ENCODE data around the gene ZNF264.
A peak's percentile ranks its signal among the peaks of the same experiment; 100 is the strongest.
"Not testable (repeated sequence)": the region's sequence is repeated elsewhere in the genome, so short reads cannot be mapped to it uniquely, and the experiment has no call there.

ZNF264 gene

GRCh38 chr19:57191141-57192076 is at the start of gene ZNF264:
Gene ZNF264 (plus strand): TSS chr19:57191500. CDS start chr19:57191914, 414 bp downstream.
- DNase-seq (ENCODE audit: low spot score) = peak; percentile 52
- FAIRE-seq = no peak

- FAIRE-seq (no peak), DNase-seq (ENCODE audit: low spot score) (no peak)
Measured at GRCh38 chr19:57141699-57142098, 49.6 kb upstream of the ZNF264 start.

GRCh38 chr19:57152921-57153320 is 38.4 kb upstream of the ZNF264 start:
- no peak for DNase-seq (ENCODE audit: low spot score)
- no peak for FAIRE-seq

- FAIRE-seq (no peak), DNase-seq (ENCODE audit: low spot score) (no peak)
Measured at GRCh38 chr19:57161985-57162539, 29.2 kb upstream of the ZNF264 start.

- FAIRE-seq (no peak), DNase-seq (ENCODE audit: low spot score) (no peak)
Measured at GRCh38 chr19:57165846-57166245, 25.5 kb upstream of the ZNF264 start.

GRCh38 chr19:57167385-57167784 is 23.9 kb upstream of the ZNF264 start, which contains the start of gene DUXA:
Gene DUXA (minus strand): TSS chr19:57167485. CDS start chr19:57167443, 42 bp downstream.
- no peak for FAIRE-seq
- DNase-seq (ENCODE audit: low spot score) = no peak

GRCh38 chr19:57171551-57172081 is 19.7 kb upstream of the ZNF264 start:
- FAIRE-seq (no peak), DNase-seq (ENCODE audit: low spot score) (no peak)

GRCh38 chr19:57190301-57190700 is 999 bp upstream of the ZNF264 start:
- no peak for DNase-seq (ENCODE audit: low spot score)
- no peak for FAIRE-seq

- no peak for FAIRE-seq
- DNase-seq (ENCODE audit: low spot score) = no peak
Measured at GRCh38 chr19:57192077-57192420, 749 bp downstream of the ZNF264 start.

- FAIRE-seq = no peak
Measured at GRCh38 chr19:57192993-57193392, 1.7 kb downstream of the ZNF264 start.

GRCh38 chr19:57197874-57198273 is 6.6 kb downstream of the ZNF264 start:
- FAIRE-seq = not testable (repeated sequence)

More at GRCh38 chr19:57192993-57193392, 1.7 kb downstream of the ZNF264 start:
- no peak for DNase-seq (ENCODE audit: low spot score)

GRCh38 chr19:57202160-57202559 is 10.9 kb downstream of the ZNF264 start:
- DNase-seq (ENCODE audit: low spot score) = no peak
- no peak for FAIRE-seq

More at GRCh38 chr19:57197874-57198273, 6.6 kb downstream of the ZNF264 start:
- not testable (repeated sequence) for DNase-seq (ENCODE audit: low spot score)

GRCh38 chr19:57210381-57210780 is 19.1 kb downstream of the ZNF264 start:
- no peak for FAIRE-seq
- DNase-seq (ENCODE audit: low spot score) = no peak

- FAIRE-seq = no peak
- DNase-seq (ENCODE audit: low spot score) = no peak
Measured at GRCh38 chr19:57212109-57212508, 20.8 kb downstream of the ZNF264 start.

- no peak for FAIRE-seq
- DNase-seq (ENCODE audit: low spot score) = no peak
Measured at GRCh38 chr19:57227502-57227901, 36.2 kb downstream of the ZNF264 start.

GRCh38 chr19:57231686-57232085 is 40.4 kb downstream of the ZNF264 start:
- DNase-seq (ENCODE audit: low spot score) = no peak
- no peak for FAIRE-seq

GRCh38 chr19:57233207-57233606 is 41.9 kb downstream of the ZNF264 start:
- no peak for DNase-seq (ENCODE audit: low spot score)
- FAIRE-seq = no peak

GRCh38 chr19:57239982-57240310 is 48.6 kb downstream of the ZNF264 start:
- DNase-seq (ENCODE audit: low spot score) (no peak), FAIRE-seq (no peak)

GRCh38 chr19:57240311-57241090 is 49.2 kb downstream of the ZNF264 start, which contains the start of gene ZNF805:
Gene ZNF805 (plus strand): TSS chr19:57240632. CDS start chr19:57240892, 260 bp downstream.
- FAIRE-seq = peak; percentile 39
- peak; percentile 68 for DNase-seq (ENCODE audit: low spot score)

- FAIRE-seq (no peak), DNase-seq (ENCODE audit: low spot score) (no peak)
Measured at GRCh38 chr19:57241176-57241575, 49.9 kb downstream of the ZNF264 start.

- DNase-seq (ENCODE audit: low spot score) (no peak), FAIRE-seq (no peak)
Measured at GRCh38 chr19:57242821-57243220, 51.5 kb downstream of the ZNF264 start.

- DNase-seq (ENCODE audit: low spot score) = no peak
- FAIRE-seq = no peak
Measured at GRCh38 chr19:57244513-57244912, 53.2 kb downstream of the ZNF264 start.
